ENCODE data around the gene PRDX2. TPM values are rescaled to one million over a fixed set of nuclear protein-coding genes. Genes with fewer than 3 reads are reported as not detected.

Gene PRDX2
- total and polyA plus RNA-seq, 10 of the 15 experiments (the other 5 are each of a cell fraction or from before 2014, with no cell fraction given), result 93.0 to 812 (median 344) TPM

DNA sequence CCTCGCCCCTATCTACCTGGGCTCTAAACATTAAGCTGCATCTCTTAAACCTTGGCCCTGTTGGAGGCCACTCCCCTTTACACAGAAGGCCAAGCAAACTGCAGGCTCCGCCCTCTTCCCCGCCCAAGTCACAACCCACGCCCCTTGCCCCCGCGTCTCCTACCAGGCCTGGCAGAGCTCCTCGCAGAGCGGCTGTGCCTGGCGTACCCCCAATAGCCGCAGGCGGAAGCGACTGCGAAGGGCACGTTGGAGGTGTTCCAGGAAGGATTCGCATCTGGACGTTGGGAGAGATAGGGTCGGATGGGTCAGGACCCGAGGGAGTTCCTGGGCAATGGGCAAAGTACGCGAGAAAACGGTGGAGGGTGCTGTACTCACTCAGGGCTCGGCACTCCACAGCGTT is 26.9 kb upstream of the PRDX2 start (continued):
- no peak for TF ChIP-seq ZNF687 (IDR thresholded peaks at IDR 0.05)
- no peak for TF ChIP-seq NFYB (IDR thresholded peaks at IDR 0.05; ENCODE audit: insufficient read depth, low read depth, low read length)

DNA sequence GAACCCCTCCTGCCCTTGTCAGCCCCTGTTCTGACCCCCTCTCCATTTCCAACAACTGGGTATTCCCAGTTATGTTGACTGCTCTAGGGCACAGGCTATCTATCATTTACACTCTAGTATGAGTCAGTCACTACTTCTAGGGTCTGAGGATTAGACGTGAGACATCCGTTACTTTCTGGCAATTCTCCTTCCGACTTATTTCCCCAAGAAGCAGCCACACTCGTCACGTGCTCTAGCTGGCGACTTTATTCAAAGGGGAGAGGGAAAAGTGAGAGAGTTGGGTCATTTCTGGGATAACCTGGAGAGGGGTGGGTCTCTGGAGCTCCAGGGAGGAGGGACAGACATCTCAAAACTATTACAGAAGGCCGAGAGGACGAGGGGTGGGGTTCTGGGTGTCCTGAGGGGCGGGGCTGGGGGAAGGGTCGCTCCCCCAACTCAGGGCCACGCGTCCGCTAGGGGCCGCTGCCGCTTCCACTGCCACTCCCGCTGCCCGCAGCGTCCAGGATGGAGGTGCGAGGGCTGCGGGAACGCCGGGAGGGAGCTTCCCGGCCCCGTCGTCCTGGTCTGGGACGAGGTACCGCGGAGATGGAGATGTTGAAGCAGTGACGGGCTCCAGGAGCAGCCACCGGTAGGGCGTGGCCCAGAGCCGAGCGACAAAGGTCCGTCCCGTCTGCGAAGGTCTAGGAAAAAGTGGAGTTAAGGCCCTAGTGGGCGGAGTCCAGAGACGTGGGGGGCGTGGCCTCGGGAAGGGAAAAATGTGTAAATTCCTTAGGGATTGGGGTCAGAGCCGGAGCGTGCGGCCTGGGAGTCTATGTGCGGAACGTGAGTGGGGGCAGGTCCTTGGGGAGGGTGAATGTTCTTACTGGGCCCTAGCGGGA is 23.9 kb upstream of the PRDX2 start:
- Histone ChIP-seq H4K20me1 (ENCODE audit: control insufficient read depth, insufficient read depth) (no peaks in the 10 kb centered on the region), H3K9me3 (replicated peaks; ENCODE audit: control insufficient read depth, insufficient read depth, low read length) (no peaks in the 10 kb centered on the region), H3K4me1 (ENCODE audit: control insufficient read depth, insufficient read depth, low read length) (no peaks in the 10 kb centered on the region), H3K79me2 (ENCODE audit: control insufficient read depth, insufficient read depth, low read length) (no peaks in the 10 kb centered on the region), H2AFZ (ENCODE audit: control insufficient read depth, low read depth, low read length) (no peak overlapping the region), H3K36me3 (ENCODE audit: control insufficient read depth in 2 of 2, insufficient read depth in 2 of 2, low read length in 1 of 2) (no peaks in the 10 kb centered on the region), H3K4me3 (no peak overlapping the region), H3K9ac (ENCODE audit: control insufficient read depth, insufficient read depth, low read length) (no peak overlapping the region), H3K27ac (ENCODE audit: control insufficient read depth, insufficient read depth) (no peak overlapping the region), H3K4me2 (ENCODE audit: control insufficient read depth, insufficient read depth) (no peak overlapping the region), H3K27me3 (replicated peaks in 1 of 2; ENCODE audit: control insufficient read depth in 2 of 2, insufficient read depth in 2 of 2, low read length in 1 of 2) (no peaks in the 10 kb centered on the region)
- FAIRE-seq (no peak), ATAC-seq (peak; percentile 53), DNase-seq (ENCODE audit: low read depth, low spot score) (no peak)
- CTCF ChIA-PET, result interaction anchor here (0.8 to 1.5 kb wide), 2 partner anchors 23 to 59 kb away, joined by 3 read pairs; no protein-coding TSS in a partner anchor
- BruUV-seq (replicated peaks), result no TSS peak
- no peak for TF ChIP-seq ZNF24 (IDR thresholded peaks at IDR 0.05)
- no peak for TF ChIP-seq WRNIP1 (IDR thresholded peaks at IDR 0.05; ENCODE audit: borderline replicate concordance, low read depth, low read length)
- no peak for TF ChIP-seq YBX1 (IDR thresholded peaks at IDR 0.05)
- TF ChIP-seq RUNX3 (IDR thresholded peaks at IDR 0.05; ENCODE audit: low read length), result no peak
- no peak for TF ChIP-seq BMI1 (IDR thresholded peaks at IDR 0.05; ENCODE audit: borderline replicate concordance)
- TF ChIP-seq CREM (IDR thresholded peaks at IDR 0.05; ENCODE audit: low read depth), result no peak
- TF ChIP-seq SRF (IDR thresholded peaks at IDR 0.05; ENCODE audit: low read depth in 2 of 2, low read length in 2 of 2), result no peak
- TF ChIP-seq, protein P1, sequence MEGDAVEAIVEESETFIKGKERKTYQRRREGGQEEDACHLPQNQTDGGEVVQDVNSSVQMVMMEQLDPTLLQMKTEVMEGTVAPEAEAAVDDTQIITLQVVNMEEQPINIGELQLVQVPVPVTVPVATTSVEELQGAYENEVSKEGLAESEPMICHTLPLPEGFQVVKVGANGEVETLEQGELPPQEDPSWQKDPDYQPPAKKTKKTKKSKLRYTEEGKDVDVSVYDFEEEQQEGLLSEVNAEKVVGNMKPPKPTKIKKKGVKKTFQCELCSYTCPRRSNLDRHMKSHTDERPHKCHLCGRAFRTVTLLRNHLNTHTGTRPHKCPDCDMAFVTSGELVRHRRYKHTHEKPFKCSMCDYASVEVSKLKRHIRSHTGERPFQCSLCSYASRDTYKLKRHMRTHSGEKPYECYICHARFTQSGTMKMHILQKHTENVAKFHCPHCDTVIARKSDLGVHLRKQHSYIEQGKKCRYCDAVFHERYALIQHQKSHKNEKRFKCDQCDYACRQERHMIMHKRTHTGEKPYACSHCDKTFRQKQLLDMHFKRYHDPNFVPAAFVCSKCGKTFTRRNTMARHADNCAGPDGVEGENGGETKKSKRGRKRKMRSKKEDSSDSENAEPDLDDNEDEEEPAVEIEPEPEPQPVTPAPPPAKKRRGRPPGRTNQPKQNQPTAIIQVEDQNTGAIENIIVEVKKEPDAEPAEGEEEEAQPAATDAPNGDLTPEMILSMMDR (IDR thresholded peaks at IDR 0.05 in 2 of 3, conservative IDR thresholded peaks at IDR 0.05 in 1 of 3; ENCODE audit: control insufficient read depth in 2 of 3, extremely low read depth in 1 of 3, insufficient read depth in 1 of 3, low read depth in 3 of 3, low read length in 3 of 3), result peak in 2 of 3 experiments; percentile 25 to 41; a peak in 4 of 6 replicates
- POLR2A ChIA-PET, result no interaction called here
- intact Hi-C loops (cut with micrococcal nuclease; ENCODE audit: unreplicated experiment) (no loop called here), in situ Hi-C loops (cut with MboI) (no loop called here)
- WGBS (ENCODE audit: insufficient coverage, insufficient replicate concordance, low lambda C conversion rate, missing lambda C conversion rate), result 22% methylated on average over 43 of the region's 46 CpGs
- RAD21 ChIA-PET (ENCODE audit: unreplicated experiment), result no interaction called here
- SMC1A ChIA-PET (ENCODE audit: uncharacterized antibody, unreplicated experiment), result interaction anchor here (1.5 kb wide), 1 partner anchor 30 kb away, joined by 3 read pairs; no protein-coding TSS in a partner anchor

Data from GM12878 (cell line).